Forelimb muscle (tissue), 1 donor: Measurements from ENCODE around the gene UTF1. TPM values are rescaled to one million over a fixed set of nuclear protein-coding genes. Genes with fewer than 3 reads are reported as not detected.

ENCODE experiments used
- DNase-seq: peaks from one replicate; pipeline ENCODE4 v3.0.0-alpha.2; 2013; ENCODE audit warnings: low read depth
- polyA plus RNA-seq: library from polyadenylated mRNA; unstranded; fragments of 120-200 nt; gene quantifications from one replicate; pipeline ENCODE4 v1.2.1, GENCODE V29; 2013; ENCODE audit not compliant: insufficient read length

Gene UTF1
- polyA plus RNA-seq, 1 donor: not detected

DNA sequence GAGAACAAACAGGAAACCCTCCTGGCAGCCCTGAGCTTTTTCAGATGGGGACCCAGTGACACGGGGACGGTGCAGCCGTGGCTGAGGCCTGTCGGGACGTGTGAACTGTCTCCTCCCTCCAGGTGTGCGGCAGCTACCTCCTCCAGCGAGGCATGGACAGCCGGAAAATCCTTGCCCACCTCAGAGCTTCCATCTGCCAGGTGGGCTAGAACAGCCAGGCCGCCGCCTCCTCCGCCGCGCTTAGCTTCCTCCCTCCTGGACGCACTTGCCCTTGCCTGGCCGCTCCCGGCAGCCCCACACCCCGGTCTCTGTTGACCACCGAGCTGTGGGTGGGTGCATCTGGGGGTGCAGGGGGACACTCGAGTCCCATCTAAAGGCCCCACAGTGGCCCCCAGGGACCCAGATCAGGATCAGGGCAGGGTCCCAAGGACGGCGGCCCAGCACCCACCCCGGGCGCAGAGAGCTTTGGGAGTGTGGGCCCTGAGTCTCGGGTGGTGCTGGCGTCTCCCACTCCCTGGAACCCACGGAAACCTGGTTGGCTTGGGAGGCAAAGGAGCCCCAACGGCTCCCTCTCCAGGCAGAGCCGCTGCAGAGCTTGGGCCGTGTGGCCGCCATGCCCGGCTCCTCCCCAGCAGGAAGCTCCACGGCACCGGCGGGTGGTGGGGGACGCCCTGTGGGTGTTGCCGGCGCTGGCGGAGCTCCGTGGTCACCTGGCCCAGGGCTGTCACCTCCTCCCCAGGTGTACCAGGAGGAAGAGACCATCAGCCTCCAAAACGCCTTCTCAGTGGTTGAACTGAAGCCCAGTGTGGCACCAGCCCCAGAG lies 32.9 kb upstream of the UTF1 start:
- no peak for DNase-seq

DNA sequence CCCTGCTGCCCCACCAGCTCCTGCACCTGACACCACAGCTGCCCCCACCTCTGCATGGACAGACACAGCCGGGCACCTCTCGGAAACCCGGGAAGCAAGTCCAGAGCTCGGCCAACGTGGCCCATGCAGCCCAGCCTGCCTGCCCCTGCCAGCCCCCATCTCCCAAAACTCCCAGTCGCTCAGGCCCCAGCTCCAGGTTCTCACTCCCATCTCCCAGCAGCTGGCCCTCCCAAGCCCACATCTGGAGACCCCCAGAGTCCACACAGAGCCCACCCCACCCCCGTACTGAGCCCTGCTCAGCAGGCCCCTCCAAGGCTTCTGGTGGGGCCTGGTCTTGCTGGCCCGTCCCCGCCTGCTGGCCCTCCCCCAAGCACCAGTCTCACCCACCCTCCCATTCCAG lies 32.2 kb upstream of the UTF1 start:
- no peak for DNase-seq

DNA sequence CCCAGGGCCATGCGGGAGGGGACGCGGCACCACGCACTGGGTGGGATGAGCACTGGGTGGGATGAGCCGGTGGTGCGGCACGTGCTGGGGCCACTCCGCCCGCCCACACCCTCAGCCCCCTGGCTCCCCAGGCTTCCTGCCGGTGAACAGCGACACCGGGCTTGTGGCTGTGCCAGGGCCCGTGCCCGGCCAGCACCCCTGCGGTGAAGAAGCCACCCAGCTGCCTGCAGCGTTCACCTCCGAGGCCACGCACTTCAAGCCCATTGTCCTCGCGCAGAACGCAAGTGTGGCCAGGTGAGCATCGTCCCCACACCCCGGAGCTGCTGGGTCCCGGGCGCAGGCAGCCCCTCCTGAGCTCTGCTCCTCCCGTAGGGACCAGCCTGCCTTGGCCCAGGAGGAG lies 31.8 kb upstream of the UTF1 start:
- no peak for DNase-seq

DNA sequence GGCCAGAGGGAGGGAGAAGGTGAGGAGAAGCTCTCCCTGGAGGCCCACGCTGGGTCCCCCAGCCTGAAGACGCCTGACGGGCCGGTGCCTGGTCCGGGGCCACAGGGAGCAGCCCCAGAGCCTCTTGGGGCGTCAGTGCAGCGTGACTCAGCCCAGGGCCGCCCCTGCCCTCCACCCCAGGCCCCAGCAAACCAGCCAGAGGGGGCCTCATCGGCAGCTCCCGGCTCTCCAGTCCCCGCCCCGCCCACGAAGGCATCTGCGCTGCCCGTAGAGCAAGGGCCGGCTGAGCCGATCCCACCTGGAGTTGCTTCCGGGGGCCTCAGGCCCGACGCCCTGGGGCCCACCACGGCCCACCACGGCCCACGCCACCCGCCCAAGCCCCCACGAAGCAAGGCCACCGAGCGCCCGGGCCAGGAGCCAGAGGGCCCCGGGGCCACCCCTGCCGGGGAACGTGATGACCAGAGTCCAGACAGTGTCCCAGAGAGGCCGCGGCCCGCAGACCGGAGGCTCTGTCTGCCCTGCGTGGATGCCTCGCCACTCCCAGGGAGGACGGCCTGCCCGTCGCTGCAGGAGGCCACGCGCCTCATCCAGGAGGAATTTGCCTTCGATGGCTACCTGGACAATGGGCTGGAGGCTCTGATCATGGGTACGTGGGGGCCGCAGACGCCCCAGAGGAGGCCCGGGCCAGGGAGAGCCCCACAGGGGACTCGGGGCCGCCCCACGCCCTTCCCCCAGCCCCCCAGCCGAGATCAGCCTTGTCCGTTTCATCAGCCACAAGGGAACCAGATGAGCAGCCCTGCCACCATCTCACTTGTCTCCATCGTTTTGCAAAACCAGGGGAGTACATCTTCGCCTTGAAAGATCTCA lies 31.2 kb upstream of the UTF1 start:
- no peak for DNase-seq

DNA sequence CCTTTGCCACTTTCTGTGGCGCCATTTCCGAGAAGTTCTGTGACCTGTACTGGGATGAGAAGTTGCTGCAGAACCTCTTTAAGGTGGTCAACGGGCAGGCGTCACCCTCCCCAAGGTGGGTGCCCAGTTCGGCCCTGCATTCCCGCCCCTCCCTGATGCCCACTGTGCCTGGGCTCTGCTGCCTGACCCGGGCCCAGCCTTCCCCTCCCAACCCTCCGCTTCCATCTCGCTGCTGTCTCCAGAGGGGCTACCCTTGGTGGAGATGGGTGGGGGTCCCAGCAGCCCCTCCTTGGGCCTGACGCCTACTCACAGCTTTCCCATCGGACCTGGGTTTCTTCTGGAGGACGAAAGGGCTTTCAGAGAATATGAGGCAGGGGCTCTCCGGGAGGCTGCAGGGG lies 30.5 kb upstream of the UTF1 start:
- no peak for DNase-seq

DNA sequence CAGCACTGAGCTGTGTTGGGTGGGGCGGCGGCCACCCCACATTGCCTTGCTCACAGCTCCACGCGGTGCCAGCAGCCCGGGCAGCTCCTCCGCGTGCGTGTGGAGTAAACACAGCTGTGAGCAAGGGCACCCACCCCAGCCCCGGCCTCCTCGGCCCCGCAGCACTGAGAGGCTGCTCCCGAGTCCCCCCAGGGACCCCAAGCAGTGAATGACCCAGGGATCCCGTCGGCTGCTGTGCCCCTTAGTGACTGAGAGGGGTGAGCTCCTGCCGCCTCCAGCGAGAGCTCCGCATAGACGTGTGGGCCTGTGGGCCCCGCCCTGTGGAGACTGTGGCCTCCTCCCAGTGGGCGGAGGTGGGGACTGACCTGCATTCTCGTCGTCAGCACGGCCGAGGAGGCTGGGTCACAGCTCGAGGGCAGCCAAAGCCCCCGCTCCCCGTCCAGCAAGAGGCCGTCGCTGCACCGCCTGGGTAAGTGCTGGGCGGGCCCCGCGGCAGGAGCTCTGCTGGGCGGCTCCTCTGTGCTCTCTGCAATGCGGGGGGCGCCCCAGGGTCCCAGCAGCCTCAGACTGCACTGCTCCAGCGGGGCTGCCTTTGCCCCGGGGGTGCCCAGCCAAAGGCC lies 29.9 kb upstream of the UTF1 start:
- no peak for DNase-seq

DNA sequence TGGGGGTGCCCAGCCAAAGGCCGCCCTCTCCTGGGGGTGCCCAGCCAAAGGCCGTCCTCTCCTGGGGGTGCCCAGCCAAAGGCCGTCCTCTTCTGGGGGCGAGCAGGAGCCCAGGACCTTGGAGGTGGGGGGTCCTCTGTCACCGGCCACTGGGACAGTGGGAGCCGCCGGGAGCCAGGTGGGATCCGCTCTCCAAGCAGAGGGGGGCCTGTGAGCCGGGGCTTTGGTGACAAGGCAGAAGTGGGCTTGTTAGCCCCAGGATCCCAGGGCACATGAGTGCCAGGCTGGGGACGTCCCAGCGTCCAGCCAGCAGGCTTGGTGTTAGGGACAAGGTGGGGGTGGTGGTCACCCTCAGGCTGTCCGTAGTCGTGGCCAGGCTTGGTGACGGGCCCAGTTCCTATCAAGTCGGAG lies 29.4 kb upstream of the UTF1 start:
- DNase-seq: no peak

DNA sequence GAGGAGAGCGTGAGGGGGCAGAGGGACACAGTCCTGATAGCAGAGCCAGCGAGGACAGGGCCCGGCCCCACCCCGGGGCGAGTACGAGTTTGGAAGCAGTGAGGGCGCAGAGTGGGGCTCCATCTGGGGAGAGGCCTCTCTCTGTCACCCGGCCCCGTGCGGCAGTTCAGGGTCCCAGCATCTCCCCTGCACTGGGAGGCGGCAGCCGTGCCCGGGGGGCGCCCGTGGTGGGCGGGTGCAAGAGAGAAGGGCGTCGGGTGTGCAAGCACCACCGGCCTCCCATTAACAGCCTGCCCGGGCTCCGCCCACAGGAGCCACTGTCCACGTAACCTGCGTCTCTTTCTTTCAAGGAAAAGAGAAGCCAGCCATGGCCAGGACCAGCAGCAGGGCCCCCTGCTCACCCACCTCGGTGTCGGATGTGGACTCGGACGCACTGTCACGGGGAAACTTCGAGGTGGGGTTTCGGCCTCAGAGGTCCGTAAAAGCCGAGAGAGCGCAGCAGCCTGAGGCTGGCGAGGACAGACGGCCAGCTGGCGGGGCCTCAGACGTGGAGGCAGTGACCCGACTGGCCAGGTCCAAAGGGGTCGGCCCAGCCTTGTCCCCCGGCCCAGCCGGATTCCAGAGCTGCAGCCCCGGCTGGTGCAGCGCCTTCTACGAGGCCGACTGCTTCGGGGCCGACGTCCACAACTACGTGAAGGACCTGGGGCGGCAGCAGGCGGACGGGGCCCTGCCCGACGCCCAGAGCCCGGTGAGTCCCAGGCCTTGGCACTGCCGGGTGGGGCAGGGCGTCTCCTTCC lies 28.7 kb upstream of the UTF1 start:
- DNase-seq: no peak

DNA sequence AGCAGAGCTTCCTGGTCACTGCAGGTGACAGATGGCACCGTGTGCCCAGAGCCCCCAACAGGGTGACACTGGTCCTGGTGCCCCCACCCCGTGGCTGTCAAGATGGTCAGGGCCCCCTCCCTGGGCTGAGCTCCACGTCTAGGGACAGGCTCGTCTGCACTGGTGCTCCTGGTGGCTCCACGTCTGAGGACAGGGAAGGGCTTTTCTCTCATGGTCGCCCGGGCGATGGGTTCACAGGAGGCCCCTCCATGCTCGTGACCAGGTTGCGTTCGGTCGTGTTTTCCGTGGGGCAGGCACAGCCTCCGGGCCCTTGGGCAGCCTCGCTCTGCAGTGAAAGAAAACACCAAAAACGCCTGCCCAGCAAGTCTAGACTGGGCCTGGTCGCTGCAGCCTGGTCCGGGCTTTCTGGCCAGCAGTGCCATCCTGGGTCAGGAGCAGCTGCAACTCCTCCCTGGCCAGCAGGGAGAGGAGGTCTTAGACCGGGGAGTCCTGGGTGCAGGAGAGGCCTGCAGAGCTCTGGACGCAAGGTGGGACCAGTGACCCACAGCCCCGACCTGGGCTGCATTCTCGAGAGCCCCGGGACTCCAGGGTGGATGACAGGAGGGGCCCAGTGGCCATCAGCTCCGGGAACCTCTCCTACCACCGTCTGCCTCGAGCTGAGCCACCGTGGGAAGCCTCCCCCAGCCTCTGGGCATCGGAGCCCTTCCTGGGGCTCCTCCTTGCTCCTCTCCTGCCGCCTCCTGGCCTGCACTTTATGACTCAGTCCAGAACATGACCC lies 27.9 kb upstream of the UTF1 start:
- no peak for DNase-seq

DNA sequence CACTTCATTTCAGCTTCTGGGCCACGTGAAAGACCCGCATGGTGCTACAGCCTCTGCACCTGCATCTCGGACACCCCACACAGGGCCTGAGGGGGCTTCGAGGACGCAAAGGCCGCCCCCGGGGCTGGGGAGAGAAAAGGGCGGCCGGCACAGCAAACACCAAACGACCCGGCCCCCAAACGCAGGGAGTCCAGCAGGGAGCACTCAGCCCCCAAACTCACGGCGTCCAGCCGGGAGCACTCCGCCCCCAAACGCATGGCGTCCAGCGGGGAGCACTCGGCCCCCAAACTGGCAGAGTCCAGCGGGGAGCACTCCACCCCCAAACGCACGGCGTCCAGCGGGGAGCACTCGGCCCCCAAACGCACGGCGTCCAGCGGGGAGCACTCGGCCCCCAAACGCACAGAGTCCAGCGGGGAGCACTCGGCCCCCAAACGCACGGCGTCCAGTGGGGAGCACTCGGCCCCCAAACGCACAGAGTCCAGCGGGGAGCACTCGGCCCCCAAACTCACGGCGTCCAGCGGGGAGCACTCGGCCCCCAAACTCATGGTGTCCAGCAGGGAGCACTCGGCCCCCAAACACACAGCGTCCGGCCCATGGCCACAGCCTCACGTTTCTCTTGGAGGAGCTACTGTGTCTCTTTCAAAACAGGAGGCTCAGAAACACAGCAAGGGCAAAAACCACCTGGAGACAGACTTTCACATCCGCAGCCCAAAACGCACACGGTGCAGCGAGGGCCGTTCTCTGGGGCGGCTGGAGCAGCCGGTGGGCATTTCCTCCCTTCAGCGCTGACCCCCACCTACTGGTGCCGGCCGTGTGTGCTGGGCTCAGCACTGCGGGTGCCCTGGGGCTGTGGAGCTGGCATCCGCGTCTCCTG lies 27.0 kb upstream of the UTF1 start:
- DNase-seq: no peak

DNA sequence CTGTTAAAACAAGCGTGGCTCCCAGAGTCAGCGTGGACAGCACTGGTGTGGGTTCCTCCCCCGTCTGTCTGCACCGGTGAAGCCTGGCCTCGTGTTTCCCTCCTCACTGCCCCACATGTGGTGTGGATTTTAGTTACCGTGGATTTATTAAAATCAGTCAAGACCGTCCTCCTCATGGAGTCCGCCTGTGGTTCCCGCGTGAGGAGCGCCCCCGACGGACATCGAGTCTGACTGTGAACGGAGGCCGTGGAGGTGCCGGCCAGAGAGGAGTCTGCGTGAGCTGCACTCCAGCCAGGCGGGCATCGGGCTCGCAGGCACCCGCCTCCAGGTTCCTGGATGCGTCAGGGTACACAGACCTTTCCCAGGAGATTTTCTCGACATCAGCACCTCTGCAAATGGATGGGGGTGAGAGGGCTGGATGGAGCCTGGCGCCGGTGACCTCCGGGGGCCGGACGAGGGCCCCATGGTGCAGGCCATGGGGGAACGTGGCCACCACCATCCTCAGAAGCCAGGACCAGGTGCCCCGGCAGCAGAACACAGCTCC lies 26.3 kb upstream of the UTF1 start:
- DNase-seq: no peak

DNA sequence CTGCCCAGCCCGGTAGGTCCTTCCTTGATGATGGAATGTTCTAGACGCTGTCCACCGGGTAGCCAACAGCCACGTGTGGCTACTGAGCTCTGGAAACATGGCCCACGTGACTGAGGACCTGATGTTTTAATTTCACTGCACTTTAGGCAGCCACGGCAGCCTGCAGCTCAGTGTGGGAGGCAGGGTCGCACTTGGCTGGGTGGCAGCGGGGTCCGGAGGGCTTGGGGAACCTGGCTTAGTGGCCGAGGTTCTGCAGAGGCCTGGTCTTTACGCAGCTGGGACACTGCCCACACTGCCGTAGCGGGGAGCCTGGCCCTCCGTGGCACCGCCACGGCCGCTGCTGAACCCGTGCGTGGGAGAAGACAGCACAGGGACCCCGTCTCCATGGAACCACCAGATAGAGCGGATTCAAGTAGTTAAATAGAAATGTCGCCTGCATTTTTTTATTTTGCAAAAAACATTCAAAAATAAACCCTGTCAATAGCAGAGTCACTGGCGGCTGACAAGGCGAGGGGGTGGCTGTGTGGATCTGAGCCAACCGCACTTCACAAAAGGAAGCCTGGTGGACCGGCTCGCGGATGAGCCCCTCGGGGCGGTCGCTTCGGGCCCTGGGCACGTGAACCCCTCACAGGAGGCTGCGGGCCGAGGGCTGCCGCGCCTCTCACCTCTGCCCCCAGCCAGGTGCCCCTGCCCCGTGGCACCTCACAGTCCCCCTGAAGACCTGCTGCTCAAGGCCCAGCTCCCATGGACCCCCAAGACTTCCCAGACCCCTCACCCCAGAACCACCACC lies 25.6 kb upstream of the UTF1 start:
- no peak for DNase-seq

DNA sequence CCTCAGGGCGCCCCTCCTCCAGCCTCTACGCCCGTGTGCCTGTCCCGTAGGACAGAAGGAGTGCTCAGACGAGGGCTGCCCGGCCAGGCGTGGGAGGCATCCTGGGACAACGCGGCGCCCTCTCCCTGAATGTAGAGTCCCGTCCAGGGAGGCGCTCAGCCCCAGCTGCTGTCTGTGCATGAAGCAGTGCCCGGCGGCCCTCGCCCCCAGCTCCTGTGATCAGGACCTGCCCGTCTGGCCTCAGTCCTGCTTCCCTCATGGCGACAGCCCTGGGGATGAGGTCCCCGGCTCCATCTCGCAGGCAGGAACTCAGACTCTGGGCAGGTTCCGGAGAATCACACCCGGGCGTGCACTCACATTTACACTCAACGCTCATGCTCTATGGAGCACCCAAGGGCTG lies 24.9 kb upstream of the UTF1 start:
- no peak for DNase-seq

DNA sequence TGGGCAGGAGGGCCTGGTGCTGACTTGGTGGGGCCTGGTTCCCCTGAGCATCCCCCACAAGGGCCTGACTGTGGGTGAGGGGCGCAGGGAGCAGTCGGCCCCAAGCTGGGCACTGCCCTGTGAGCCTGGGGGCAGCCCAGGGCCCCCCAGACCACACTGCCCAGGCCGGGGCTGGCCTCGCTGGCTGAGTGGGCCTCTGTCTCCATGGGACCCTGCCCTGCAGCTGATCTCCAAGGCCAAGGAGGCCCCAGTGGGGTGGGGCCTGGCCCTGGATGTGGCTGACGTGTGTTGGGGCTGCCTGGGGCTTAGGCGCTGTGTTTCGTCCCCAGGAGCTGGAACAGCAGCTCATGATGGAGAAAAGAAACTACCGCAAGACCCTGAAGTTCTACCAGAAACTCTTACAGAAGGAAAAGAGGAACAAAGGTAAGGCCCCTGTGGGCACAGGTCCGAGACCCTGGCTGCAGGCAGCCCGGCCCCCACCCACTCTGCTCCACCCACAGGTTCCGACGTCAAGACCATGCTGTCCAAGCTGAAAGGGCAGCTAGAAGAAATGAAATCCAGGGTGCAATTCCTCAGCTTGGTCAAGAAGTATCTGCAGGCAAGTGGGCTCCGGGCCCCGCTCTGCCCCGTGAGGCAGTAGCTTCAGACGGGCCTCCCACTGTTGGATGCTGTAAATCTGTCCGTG lies 23.5 kb upstream of the UTF1 start:
- no peak for DNase-seq

DNA sequence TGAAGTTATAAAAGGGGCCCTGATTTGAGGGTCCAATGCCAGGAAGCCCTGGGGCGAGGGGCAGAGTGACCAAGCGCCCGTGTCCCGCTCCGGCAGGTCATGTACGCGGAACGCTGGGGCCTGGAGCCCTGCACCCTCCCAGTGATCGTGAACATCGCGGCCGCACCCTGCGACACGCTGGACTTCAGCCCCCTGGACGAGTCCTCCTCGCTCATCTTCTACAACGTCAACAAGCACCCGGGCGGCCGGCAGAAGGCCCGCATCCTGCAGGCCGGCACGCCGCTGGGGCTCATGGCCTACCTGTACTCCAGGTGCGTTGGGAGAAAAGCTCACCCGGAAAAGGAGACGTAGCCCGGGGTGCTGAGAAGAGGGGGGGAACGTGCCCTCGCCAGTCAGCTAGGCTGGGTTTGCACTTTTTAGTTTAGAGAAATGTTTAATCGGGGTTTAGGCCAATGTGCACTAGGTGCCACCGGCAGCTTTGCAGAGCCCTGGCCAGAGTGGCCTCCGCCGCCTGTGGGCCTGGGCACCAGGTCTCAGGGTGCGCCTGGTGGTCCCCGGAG lies 22.9 kb upstream of the UTF1 start:
- DNase-seq: no peak

DNA sequence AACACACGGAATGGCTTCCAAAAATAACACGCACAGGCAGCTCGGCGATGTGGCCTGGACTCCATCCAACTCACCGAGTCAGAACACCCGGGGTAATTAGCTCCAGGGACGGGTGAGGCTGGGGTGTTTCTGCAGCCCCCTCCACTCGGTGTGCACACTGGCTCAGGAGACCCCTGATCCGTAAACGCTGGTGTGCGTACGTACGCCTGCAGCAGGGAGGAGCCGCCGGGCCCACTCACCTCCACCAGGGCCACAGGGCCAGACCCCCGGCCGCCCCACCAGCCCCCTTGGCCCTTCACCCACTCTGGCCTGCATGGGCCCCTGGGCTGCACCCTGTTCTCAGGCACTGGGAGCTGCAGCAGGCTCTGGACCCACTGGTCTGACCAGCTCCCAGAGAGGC lies 22.4 kb upstream of the UTF1 start:
- DNase-seq: no peak

DNA sequence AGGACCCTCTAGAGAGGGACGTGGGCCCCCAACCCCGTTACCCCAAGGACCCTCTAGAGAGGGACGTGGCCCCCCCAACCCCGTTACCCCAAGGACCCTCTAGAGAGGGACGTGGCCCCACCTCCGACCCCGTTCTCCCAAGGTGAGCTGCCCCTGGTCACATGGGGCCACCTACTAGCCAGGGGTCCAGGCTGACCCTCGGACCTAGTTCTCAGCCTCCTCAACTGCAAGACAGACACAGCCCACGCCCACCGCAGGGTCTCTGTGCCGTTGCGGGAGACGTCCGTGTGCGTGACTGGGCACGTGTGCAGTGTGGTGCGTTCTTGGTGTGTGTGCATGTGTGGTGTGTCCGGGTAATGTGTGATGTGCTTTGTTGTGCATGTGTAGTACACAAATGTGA lies 21.6 kb upstream of the UTF1 start:
- DNase-seq: no peak

DNA sequence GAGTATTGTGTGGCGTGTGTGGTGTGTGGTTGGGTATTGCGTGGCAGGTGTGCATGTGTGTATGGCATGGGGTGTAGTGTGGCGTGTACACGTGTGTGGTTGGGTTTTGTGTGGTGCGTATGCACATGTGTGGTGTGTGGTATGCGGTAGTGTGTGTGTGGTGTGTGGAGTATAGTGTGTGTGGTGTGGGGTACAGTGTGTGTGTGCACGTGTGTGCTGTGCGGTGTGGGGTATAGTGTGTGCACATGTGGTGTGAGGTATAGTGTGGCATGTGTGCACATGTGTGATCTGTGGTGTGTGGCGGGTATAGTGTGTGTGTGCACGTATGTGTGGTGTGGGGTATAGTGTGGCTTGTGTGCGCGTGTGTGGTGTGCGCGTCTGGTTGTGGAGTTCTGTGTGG lies 20.9 kb upstream of the UTF1 start:
- no peak for DNase-seq
